ENCODE data around the gene ATP2B2. TPM values are rescaled to one million over a fixed set of nuclear protein-coding genes. Genes with fewer than 3 reads are reported as not detected.
A peak's percentile ranks its signal among the peaks of the same experiment; 100 is the strongest.

ATP2B2 gene
- total RNA-seq, 4 donors from 2014 or later, result 0.31 to 2.9 (median 1.8) TPM

DNA sequence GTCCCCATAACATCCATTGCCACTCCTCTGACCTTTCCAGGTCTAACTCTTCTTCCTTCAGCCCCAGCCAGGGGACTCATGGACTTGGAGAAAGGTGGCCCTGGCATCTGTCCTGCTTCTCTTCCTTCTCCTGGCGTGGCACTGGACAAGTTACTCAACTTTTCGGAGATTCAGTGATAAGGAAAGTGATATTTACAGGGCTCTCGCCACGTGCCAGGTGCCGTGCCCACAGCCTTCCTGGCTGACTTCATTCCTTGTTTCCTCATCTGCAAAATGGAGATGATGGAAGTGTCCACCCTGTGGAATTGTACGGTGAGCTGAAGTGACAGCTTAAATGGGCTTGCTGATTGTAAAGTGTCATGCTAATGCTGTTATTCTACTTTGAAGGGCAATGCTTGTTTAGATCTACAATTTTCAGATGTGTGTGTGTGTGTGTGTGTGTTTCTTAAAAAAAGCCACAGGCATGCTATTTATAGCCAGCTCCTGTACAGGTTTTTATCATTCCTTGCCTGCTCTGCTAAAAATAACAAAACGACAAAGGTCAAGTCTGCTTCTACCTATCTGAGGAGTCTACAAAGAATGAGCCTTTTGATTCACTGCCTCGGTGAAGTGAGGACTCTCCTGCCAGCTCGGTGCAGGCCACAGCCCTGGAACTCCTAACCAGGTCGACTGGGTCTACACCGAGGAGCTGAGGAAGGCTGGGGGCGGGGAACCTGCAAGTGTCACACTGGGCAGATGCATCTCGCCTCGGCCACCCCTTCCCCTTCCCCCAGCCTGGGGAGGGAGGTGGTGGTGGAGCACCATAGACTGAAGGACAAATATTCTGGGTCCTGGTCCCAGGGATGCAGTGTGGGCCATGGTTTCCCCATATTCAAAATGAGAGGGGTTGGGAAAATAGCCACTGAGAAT is 11.4 kb upstream of the ATP2B2 start:
- Histone ChIP-seq H3K4me3 (no peak overlapping the region), H3K27me3 (no peaks in the 10 kb centered on the region), H3K9me3 (no peaks in the 10 kb centered on the region), H3K4me1 (peaks cover 27 to 29% of the 10 kb centered on the region in 2 donors), H3K27ac (peak overlapping the region; percentile 18 to 82 (median 60)), H3K36me3 (no peaks in the 10 kb centered on the region)
- intact Hi-C loops (cut with DNase I; ENCODE audit: low total_unique reads) (loop anchor here (5.0 to 10.0 kb wide), 2 partner anchors 44 to 178 kb away; no protein-coding TSS in a partner anchor), in situ Hi-C loops (cut with MboI; ENCODE audit: low sequenced_read_pairs in 4 of 4) (no loop called here)
- DNase-seq (no peak), ATAC-seq (no peak)
- TF ChIP-seq, protein P1, sequence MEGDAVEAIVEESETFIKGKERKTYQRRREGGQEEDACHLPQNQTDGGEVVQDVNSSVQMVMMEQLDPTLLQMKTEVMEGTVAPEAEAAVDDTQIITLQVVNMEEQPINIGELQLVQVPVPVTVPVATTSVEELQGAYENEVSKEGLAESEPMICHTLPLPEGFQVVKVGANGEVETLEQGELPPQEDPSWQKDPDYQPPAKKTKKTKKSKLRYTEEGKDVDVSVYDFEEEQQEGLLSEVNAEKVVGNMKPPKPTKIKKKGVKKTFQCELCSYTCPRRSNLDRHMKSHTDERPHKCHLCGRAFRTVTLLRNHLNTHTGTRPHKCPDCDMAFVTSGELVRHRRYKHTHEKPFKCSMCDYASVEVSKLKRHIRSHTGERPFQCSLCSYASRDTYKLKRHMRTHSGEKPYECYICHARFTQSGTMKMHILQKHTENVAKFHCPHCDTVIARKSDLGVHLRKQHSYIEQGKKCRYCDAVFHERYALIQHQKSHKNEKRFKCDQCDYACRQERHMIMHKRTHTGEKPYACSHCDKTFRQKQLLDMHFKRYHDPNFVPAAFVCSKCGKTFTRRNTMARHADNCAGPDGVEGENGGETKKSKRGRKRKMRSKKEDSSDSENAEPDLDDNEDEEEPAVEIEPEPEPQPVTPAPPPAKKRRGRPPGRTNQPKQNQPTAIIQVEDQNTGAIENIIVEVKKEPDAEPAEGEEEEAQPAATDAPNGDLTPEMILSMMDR (IDR thresholded peaks at IDR 0.05 in 4 of 5, conservative IDR thresholded peaks at IDR 0.05 in 1 of 5), result no peak
- no peak for TF ChIP-seq POLR2A (IDR thresholded peaks at IDR 0.05)

GRCh38 chr3:10515884-10516495 is 10.6 kb upstream of the ATP2B2 start:
- no peak for ATAC-seq

GRCh38 chr3:10515396-10515795 is 10.0 kb upstream of the ATP2B2 start:
- Histone ChIP-seq H3K4me1 (peaks cover 27 to 29% of the 10 kb centered on the region in 2 donors), H3K4me3 (no peak overlapping the region), H3K9me3 (no peaks in the 10 kb centered on the region), H3K36me3 (no peaks in the 10 kb centered on the region), H3K27me3 (no peaks in the 10 kb centered on the region), H3K27ac (no peak overlapping the region)
- TF ChIP-seq, protein P1 (IDR thresholded peaks at IDR 0.05 in 4 of 5, conservative IDR thresholded peaks at IDR 0.05 in 1 of 5), result no peak
- TF ChIP-seq POLR2A (IDR thresholded peaks at IDR 0.05), result no peak
- in situ Hi-C loops (cut with MboI; ENCODE audit: low sequenced_read_pairs in 4 of 4), result no loop called here
- no peak for ATAC-seq
- DNase-seq, result no peak
- intact Hi-C loops (cut with DNase I; ENCODE audit: low total_unique reads), result loop anchor here (1.0 to 10.0 kb wide), 3 partner anchors 13 to 179 kb away; no protein-coding TSS in a partner anchor

More at GRCh38 chr3:10515884-10516495, 10.6 kb upstream of the ATP2B2 start:
- no peak for DNase-seq
- no peaks in the 10 kb centered on the region for H3K27me3 ChIP-seq
- peaks cover 27 to 29% of the 10 kb centered on the region in 2 donors for H3K4me1 ChIP-seq
- TF ChIP-seq, protein P1 (IDR thresholded peaks at IDR 0.05 in 4 of 5, conservative IDR thresholded peaks at IDR 0.05 in 1 of 5), result no peak
- TF ChIP-seq POLR2A (IDR thresholded peaks at IDR 0.05), result no peak
- no peaks in the 10 kb centered on the region for H3K36me3 ChIP-seq
- no peaks in the 10 kb centered on the region for H3K9me3 ChIP-seq
- no peak overlapping the region for H3K4me3 ChIP-seq
- intact Hi-C loops (cut with DNase I; ENCODE audit: low total_unique reads), result loop anchor here (1.0 to 10.0 kb wide), 3 partner anchors 14 to 179 kb away; no protein-coding TSS in a partner anchor
- in situ Hi-C loops (cut with MboI; ENCODE audit: low sequenced_read_pairs in 4 of 4), result no loop called here
- peak overlapping the region in 2 of 4 donors; percentile 31 to 82 for H3K27ac ChIP-seq

- no peak for DNase-seq
- Histone ChIP-seq H3K27me3 (no peaks in the 10 kb centered on the region), H3K9me3 (no peaks in the 10 kb centered on the region), H3K4me1 (peaks cover 26 to 29% of the 10 kb centered on the region in 2 donors), H3K4me3 (no peak overlapping the region), H3K27ac (no peak overlapping the region), H3K36me3 (no peaks in the 10 kb centered on the region)
- intact Hi-C loops (cut with DNase I; ENCODE audit: low total_unique reads) (loop anchor here (1.0 to 10.0 kb wide), 3 partner anchors 12 to 180 kb away; no protein-coding TSS in a partner anchor), in situ Hi-C loops (cut with MboI; ENCODE audit: low sequenced_read_pairs in 4 of 4) (no loop called here)
- no peak for TF ChIP-seq POLR2A (IDR thresholded peaks at IDR 0.05)
- TF ChIP-seq, protein P1 (IDR thresholded peaks at IDR 0.05 in 4 of 5, conservative IDR thresholded peaks at IDR 0.05 in 1 of 5), result no peak
- no peak for ATAC-seq
Observed at GRCh38 chr3:10514407-10515069, 9.2 kb upstream of the ATP2B2 start.
